ENCODE data around the gene TSC22D2.

DNA sequence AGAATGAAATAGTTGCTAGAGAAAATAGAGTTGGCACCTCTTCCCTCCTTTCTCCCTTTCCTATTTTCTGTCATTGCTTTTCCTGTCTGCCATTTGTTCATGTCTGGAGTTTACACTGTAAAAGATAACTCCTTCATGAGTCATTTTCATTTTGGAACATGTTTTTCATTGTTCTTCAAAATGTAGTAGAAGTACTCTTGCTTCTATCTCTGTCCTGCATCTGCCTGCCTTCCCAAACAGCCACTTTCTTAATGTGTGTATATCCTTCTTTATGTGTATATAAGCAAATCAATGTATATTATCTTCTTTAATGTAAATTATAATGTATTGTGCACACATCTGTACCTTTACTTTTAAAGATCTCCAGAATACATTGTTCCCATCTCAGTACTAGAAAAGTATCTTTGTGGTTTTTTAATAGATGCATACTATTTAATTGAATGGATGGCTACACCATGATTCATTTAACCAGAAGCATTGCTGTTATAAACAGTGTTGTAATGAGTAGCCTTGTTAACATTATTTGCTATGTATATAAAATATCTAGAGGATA, 41.1 kb downstream of the TSC22D2 start:
- TF ChIP-seq, protein P1, sequence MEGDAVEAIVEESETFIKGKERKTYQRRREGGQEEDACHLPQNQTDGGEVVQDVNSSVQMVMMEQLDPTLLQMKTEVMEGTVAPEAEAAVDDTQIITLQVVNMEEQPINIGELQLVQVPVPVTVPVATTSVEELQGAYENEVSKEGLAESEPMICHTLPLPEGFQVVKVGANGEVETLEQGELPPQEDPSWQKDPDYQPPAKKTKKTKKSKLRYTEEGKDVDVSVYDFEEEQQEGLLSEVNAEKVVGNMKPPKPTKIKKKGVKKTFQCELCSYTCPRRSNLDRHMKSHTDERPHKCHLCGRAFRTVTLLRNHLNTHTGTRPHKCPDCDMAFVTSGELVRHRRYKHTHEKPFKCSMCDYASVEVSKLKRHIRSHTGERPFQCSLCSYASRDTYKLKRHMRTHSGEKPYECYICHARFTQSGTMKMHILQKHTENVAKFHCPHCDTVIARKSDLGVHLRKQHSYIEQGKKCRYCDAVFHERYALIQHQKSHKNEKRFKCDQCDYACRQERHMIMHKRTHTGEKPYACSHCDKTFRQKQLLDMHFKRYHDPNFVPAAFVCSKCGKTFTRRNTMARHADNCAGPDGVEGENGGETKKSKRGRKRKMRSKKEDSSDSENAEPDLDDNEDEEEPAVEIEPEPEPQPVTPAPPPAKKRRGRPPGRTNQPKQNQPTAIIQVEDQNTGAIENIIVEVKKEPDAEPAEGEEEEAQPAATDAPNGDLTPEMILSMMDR (IDR thresholded peaks at IDR 0.05; ENCODE audit: insufficient read depth, low read length, poor library complexity, severe bottlenecking) = no peak
- no peak for TF ChIP-seq EZH2phosphoT487 (conservative IDR thresholded peaks at IDR 0.05; ENCODE audit: low read length)
